ENCODE data around the gene BEND3. TPM values are rescaled to one million over a fixed set of nuclear protein-coding genes. Genes with fewer than 3 reads are reported as not detected.

BEND3 gene
- total and polyA plus RNA-seq, 4 donors = 0.13 to 1.6 (median 0.88) TPM

DNA sequence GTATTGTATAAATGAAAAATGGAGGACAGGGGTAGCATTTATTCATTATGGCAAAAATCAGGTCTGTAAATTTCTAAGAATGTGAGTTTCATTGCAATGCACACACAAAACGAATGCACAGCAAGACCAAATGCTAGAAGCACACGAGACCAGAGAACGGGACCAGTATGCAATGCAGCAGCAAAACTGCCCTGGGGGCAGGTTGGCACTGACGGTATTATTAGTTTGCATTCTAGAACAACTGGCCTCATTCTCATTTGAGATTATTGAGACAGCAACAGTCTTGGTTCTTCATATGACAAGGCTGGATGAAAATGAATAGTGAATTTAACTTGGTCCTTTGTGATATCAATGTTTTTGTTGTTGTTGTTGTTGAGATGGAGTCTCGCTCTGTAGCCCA, 96.3 kb downstream of the BEND3 start:
- no peak for ATAC-seq (ENCODE audit: low FRiP score)
- WGBS, 2 donors = 84 to 85% methylated on average over 5 of the region's 5 CpGs
- intact Hi-C loops (cut with DNase I) = no loop called here

More for the DNA sequence above, 96.3 kb downstream of the BEND3 start:
- Histone ChIP-seq H3K27me3 (ENCODE audit: control insufficient read depth in 1 of 2, insufficient read depth in 2 of 2, low read length in 1 of 2) (no peaks in the 10 kb centered on the region), H3K4me1 (ENCODE audit: control insufficient read depth in 1 of 2, insufficient read depth in 2 of 2, low read length in 2 of 2) (no peaks in the 10 kb centered on the region), H3K4me3 (ENCODE audit: low read length in 2 of 2) (no peak overlapping the region), H3K36me3 (ENCODE audit: control insufficient read depth in 1 of 2, insufficient read depth in 2 of 2, low read length in 1 of 2) (no peaks in the 10 kb centered on the region), H3K27ac (ENCODE audit: low read depth in 1 of 2, low read length in 2 of 2) (no peak overlapping the region), H3K9me3 (ENCODE audit: control insufficient read depth, low read length) (no peaks in the 10 kb centered on the region)
- peak in 1 of 2 donors; percentile 27 for DNase-seq

Other genes starting within 250 kb of the BEND3 start
- gene CD24, start 140.8 kb downstream of the BEND3 start, total RNA-seq = 1 to 10 TPM in 1 of 2 donors, under 1 TPM in 1; 0.94 to 8.0 TPM
- gene CD24, start 140.8 kb downstream of the BEND3 start, polyA plus RNA-seq = 10 to 100 TPM in 1 of 2 donors, 1 to 10 TPM in 1; 3.9 to 41.7 TPM
- gene MTRES1, start 87.3 kb downstream of the BEND3 start, total RNA-seq = 10 to 100 TPM; 14.1 to 15.2 TPM
- gene MTRES1, start 87.3 kb downstream of the BEND3 start, polyA plus RNA-seq = 10 to 100 TPM; 22.6 to 35.1 TPM